IPS-NIHi7 (cell line): Measurements from ENCODE around the gene SHQ1.
"Not testable (repeated sequence)": the region's sequence is repeated elsewhere in the genome, so short reads cannot be mapped to it uniquely, and the experiment has no call there.

Experiments
- DNase-seq: peaks from one replicate; pipeline ENCODE4 v3.0.0; 2012; ENCODE audit warnings: mixed read lengths; ENCODE audit errors: extremely low spot score

Gene SHQ1

GRCh38 chr3:72800869-72801268 lies 47.4 kb downstream of the SHQ1 start:
- DNase-seq: no peak

- DNase-seq: no peak
Observed at GRCh38 chr3:72798552-72799195, 49.6 kb downstream of the SHQ1 start.

DNA sequence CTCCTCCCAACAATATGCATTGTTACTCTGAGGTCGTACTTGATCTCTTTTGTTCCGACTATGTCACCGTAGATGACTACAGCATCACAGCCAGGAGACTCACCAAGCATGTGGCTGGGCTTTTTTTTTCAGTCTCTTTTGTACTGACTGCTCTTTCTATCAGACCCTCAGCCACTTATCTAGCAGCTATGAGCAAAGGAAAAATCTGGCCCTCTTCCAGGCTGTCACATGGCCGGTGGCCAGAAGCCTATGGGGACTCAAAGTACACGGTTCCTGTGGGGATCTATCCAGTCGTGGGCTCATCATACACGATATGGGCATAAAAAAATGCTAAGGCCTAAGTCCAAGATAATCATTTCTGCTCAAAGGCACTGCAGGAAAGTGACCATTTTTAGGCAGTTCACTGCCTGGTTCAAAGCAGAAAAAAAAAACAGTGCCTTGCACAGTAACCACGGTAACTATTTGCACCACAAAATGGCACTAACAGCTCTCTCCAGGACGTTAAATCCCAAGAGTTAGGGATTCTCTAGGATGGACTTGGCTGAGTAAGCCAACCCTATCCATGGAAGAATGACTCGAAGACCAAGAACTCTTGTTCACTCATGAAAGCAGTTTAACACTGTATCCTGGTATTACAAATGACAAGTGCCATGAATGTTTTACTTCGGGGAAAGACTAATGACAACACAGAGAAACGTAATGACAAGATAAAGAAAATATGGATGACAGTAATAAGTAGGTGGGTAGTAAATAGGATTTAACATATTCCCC lies 50.3 kb downstream of the SHQ1 start:
- no peak for DNase-seq

- no peak for DNase-seq
Observed at GRCh38 chr3:72794079-72794478, 54.2 kb downstream of the SHQ1 start.

DNA sequence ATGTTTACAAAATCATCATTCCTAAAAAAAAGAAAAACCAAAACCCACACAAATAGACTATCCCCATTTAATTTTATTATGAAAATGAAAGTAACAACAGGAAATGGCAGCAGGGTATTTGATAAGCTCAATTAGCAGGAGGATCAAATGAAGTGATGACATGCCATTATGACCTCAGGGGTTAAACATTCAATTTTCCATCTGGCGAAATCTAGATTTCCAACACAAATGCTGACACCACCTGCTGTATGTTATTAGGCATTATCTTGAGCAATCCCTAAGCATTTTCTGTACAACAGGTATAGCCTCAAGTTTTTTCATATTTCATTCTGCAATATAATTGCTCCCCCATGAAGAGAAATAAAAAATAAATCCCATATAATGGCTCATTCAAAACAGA lies 57.1 kb downstream of the SHQ1 start:
- no peak for DNase-seq

DNA sequence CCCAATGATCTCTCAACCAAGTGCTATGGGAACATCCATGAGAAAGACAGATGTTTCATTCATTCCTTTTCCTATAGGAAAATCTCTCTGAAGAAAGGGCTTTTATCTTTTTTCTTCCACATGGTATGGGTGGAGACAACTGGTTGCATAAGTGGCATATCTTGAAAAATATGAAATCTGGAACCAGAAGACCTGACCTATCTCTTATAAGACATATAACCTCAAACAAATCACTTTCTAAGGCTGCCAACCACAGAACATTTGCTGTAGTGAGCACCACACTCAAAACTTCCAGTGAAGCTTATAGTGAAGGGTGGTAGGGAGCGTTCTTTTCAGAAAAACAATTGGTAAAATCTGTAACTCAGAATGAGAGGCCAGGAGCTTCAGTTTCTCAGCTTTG lies 58.5 kb downstream of the SHQ1 start:
- no peak for DNase-seq

DNA sequence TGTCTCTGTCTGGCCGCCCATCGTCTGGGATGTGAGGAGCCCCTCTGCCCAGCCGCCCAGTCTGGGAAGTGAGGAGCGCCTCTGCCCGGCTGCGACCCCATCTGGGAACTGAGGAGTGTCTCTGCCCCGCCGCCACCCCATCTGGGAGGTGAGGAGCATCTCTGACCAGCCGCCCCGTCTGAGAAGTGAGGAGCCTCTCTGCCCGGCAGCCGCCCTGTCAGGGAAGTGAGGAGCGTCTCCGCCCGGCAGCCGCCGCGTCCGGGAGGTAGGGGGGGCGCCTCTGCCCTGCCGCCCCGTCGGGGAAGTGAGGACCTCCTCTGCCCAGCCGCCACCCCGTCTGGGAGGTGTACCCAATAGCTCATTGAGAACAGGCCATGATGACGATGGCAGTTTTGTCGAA lies 60.0 kb downstream of the SHQ1 start:
- not testable (repeated sequence) for DNase-seq

- DNase-seq: no peak
Observed at GRCh38 chr3:72786668-72787067, 61.6 kb downstream of the SHQ1 start.

DNA sequence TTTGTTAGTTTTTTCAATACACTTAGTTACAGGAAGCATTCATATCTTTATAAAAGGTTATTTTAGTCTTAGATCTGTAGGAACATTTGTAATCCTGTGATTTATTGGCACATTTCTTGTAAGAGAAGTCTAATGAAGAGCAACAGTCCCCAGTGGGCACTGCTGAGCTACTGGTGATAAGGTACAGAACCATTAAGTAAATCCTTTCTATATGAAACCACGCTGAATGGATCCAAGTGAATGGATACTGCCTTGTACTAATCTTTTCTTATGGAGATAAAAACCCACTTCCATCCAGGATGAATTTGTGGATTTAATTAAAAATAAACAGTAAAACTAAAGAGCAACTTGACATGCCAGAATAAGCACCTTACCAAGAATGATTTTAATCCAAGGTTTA lies 64.0 kb downstream of the SHQ1 start:
- no peak for DNase-seq

GRCh38 chr3:72782521-72782920 lies 65.7 kb downstream of the SHQ1 start:
- no peak for DNase-seq

GRCh38 chr3:72769758-72770540 lies 78.3 kb downstream of the SHQ1 start:
- DNase-seq: no peak

GRCh38 chr3:72768936-72769335 lies 79.3 kb downstream of the SHQ1 start:
- no peak for DNase-seq

- no peak for DNase-seq
Observed at GRCh38 chr3:72768481-72768880, 79.8 kb downstream of the SHQ1 start.

DNA sequence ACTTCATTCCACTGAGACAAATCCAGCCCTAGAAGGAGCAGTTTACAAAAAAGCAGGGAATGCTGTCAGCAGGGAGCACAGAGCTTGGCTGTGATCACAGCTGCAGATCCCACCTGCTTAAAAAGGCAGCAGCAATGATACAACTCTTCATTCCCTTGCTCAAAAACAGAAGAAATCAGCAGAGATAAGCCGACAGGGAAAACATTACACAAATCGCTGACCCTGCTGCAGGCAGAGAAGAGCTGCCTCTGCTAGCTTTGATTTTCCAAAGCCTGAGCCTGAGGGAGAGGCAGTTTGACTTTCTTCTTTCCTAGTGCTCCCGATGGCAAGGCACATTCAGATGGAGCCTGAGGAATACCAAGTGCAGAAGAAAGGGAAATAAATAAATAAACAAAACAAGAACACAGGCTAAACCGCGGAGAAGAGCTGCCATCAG lies 80.2 kb downstream of the SHQ1 start:
- peak; percentile 47 for DNase-seq

- DNase-seq: no peak
Observed at GRCh38 chr3:72766866-72767265, 81.4 kb downstream of the SHQ1 start.

DNA sequence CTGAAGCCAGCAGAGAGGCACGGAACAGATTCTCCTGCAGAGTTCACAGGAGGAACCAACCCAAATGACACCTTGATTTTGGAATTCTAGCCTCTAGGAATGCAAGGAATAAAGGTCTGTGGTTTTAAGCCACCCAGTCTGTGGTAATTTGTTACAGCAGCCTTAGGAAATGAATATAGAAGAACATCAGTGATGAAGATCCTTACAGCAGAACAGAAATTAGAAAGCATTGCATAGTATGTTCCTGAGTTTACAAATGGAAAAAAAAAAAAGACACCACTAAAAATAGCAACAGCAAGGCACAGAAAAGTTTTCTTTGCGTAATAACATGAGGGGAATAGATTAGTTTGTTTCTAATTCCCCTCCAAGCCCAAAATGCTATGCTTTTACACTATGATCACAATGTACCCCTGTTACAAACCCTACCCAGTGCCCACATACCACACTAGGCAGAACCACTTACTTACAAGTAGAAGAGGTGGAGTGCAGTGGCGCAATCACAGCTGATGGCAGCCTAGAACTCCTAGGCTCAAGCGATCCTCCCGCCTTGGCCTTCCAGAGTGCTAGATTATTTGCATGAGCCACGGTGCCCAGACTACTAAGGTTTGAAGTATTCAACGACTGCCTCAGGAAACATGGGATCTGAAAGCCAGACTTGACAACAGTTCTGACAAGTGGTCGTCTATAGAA lies 84.3 kb downstream of the SHQ1 start:
- no peak for DNase-seq

- no peak for DNase-seq
Observed at GRCh38 chr3:72761410-72761809, 86.8 kb downstream of the SHQ1 start.

- no peak for DNase-seq
Observed at GRCh38 chr3:72760225-72760624, 88.0 kb downstream of the SHQ1 start.

- no peak for DNase-seq
Observed at GRCh38 chr3:72756900-72757299, 91.3 kb downstream of the SHQ1 start.

GRCh38 chr3:72754582-72754981 lies 93.7 kb downstream of the SHQ1 start:
- DNase-seq: no peak

DNA sequence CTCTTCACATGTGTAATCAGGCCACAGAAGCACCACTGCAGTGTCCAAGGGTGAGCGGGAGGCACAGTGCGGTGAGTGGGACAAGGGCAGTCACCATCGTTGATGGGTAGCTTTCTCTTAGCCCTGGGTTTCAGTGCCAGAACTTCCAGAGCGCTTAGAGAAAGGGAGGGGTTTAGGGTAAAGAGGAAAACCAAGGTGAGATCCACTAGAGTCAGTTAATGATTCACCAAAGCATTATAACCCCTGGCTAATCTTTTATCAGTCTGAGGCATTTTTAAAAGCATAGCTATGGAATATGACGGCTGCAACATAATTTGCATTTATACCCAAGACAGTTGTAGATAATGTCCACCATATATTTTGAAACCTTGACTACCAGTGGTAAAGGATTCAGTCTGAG lies 94.8 kb downstream of the SHQ1 start:
- no peak for DNase-seq

GRCh38 chr3:72750405-72750965 lies 97.8 kb downstream of the SHQ1 start:
- no peak for DNase-seq
